Endothelial cell of umbilical vein (primary cell): ENCODE measurements around the gene CAMTA1. TPM values are rescaled to one million over a fixed set of nuclear protein-coding genes. Genes with fewer than 3 reads are reported as not detected.

Experiments
- BruUV-seq: library from RNA; stranded (reverse); fragments of 400-500 nt; replicated peaks from 2 replicates; lab custom pipeline; 2021; lab: Mats Ljungman, UMichigan
- CTCF ChIA-PET: fragments of 300-600, 350-600 bp; sonication (Branson Sonifier 250); formaldehyde crosslinking; loops from one replicate; lab custom pipeline; 2021; ENCODE audit warnings: antibody characterized with exemption, inconsistent platforms; lab: Charles Lee
- POLR2A ChIA-PET: fragments of 300-600, 350-600 bp; sonication (Branson Sonifier 250); formaldehyde crosslinking; loops from one replicate; lab custom pipeline; 2021; ENCODE audit warnings: antibody characterized with exemption, inconsistent platforms; lab: Charles Lee
- DNase-seq: peaks from one replicate; pipeline ENCODE4 v3.0.0-alpha.2; 2011; ENCODE audit warnings: low read depth, low spot score
- FAIRE-seq: peaks from 2 replicates; lab custom pipeline; 2011; peaks lifted over from hg19 to GRCh38; lab: Jason Lieb, UNC
- H2AFZ ChIP-seq: 2 replicates; pipeline ENCODE4 v1.6.0; 2012; ENCODE audit warnings: low read depth, low read length, control low read depth, inconsistent platforms
- H3K27ac ChIP-seq: 2 replicates; pipeline ENCODE4 v1.5.1; 2011; ENCODE audit warnings: low read depth, mild to moderate bottlenecking, control low read depth, low read length, moderate library complexity; ENCODE audit not compliant: insufficient read depth
- H3K27me3 ChIP-seq, 2 experiments: 2 replicates each; pipeline versions ENCODE4 v1.6.0 to v1.6.1; 2011; ENCODE audit warnings: low read length in 2 of 2, mixed read lengths in 1 of 2; ENCODE audit not compliant: control insufficient read depth in 2 of 2, insufficient read depth in 2 of 2
- H3K36me3 ChIP-seq, 2 experiments: 2 replicates in 1 of 2; 3 replicates in 1 of 2; pipeline ENCODE4 v1.5.1; 2011; ENCODE audit warnings: low read length in 2 of 2, mild to moderate bottlenecking in 1 of 2, moderate library complexity in 1 of 2; ENCODE audit not compliant: control insufficient read depth in 2 of 2, insufficient read depth in 2 of 2; ENCODE audit errors: extremely low read depth in 1 of 2
- H3K4me1 ChIP-seq: 3 replicates; pipeline ENCODE4 v1.5.1; 2011; ENCODE audit warnings: mild to moderate bottlenecking, low read length; ENCODE audit not compliant: control insufficient read depth, insufficient read depth; ENCODE audit errors: extremely low read depth
- H3K4me2 ChIP-seq: 2 replicates; pipeline ENCODE4 v1.6.1; 2011; ENCODE audit warnings: low read length, control low read depth, mixed read lengths; ENCODE audit not compliant: insufficient read depth
- H3K4me3 ChIP-seq, 3 experiments: fragments of 200-600 bp in 1 of 3; sonication (generic), shearing (Covaris generic) in 1 of 3; replicated peaks in 1 of 3; 2 replicates each; pipeline ENCODE4 v1.5.1; 2011 to 2016; ENCODE audit warnings: control low read depth in 3 of 3, low read length in 3 of 3, mild to moderate bottlenecking in 2 of 3, inconsistent platforms in 1 of 3, low read depth in 1 of 3, moderate library complexity in 1 of 3; ENCODE audit not compliant: insufficient read depth in 1 of 3
- H3K79me2 ChIP-seq: 2 replicates; pipeline ENCODE4 v1.6.0; 2012; ENCODE audit warnings: low read length, inconsistent platforms; ENCODE audit not compliant: control insufficient read depth, insufficient read depth
- H3K9ac ChIP-seq: replicated peaks from 2 replicates; pipeline ENCODE3; 2011; ENCODE audit warnings: low read length, control low read depth; ENCODE audit not compliant: insufficient read depth; ENCODE audit errors: extremely low read depth
- H3K9me1 ChIP-seq: replicated peaks from 3 replicates; pipeline ENCODE4 v1.6.0; 2011; ENCODE audit warnings: mild to moderate bottlenecking, low read length; ENCODE audit not compliant: control insufficient read depth, insufficient read depth; ENCODE audit errors: extremely low read depth
- H3K9me3 ChIP-seq: replicated peaks from 2 replicates; pipeline ENCODE4 v1.5.1; 2012; ENCODE audit warnings: low read length, inconsistent platforms; ENCODE audit not compliant: control insufficient read depth, insufficient read depth
- H4K20me1 ChIP-seq: replicated peaks from 2 replicates; pipeline ENCODE3; 2011; ENCODE audit warnings: mild to moderate bottlenecking, low read length; ENCODE audit not compliant: control insufficient read depth, insufficient read depth; ENCODE audit errors: extremely low read depth
- EZH2 ChIP-seq: IDR thresholded peaks from 2 replicates; pipeline ENCODE4 v1.6.1; 2012; ENCODE audit warnings: borderline replicate concordance, low read depth, mild to moderate bottlenecking, moderate library complexity, low read length, inconsistent platforms; ENCODE audit not compliant: severe bottlenecking
- GATA2 ChIP-seq: IDR thresholded peaks from 2 replicates; pipeline ENCODE4 v1.7.0; 2011; ENCODE audit warnings: low read depth, mild to moderate bottlenecking, moderate library complexity, mixed read lengths, low read length; ENCODE audit not compliant: insufficient read length, insufficient read depth
- JUN ChIP-seq: IDR thresholded peaks from 2 replicates; pipeline ENCODE4 v1.6.1; 2011; ENCODE audit warnings: borderline replicate concordance, low read depth; ENCODE audit not compliant: insufficient read length, insufficient read depth
- POLR2A ChIP-seq: IDR thresholded peaks from 2 replicates; pipeline ENCODE4 v1.6.1; 2012; ENCODE audit warnings: low read depth, mild to moderate bottlenecking, control low read depth, low read length
- dilution Hi-C: fragments of 300-500 bp; cut with MboI; formaldehyde crosslinking; loops from one replicate; pipeline ENCODE4 v1.15.0; 2019; ENCODE audit warnings: low sequenced_read_pairs; ENCODE audit not compliant: extremely low pct_ligation_motif_present
- intact Hi-C: fragments of 100-400 bp; cut with micrococcal nuclease; formaldehyde crosslinking; loops from one replicate; pipeline ENCODE4 v1.10.0; 2022
- polyA plus RNA-seq, 4 experiments: library from polyadenylated mRNA; depleted of rRNA in 3 of 4; stranded (reverse) in 3 of 4; unstranded in 1 of 4; fragments of >200 nt; gene quantifications; 2 replicates each; pipeline versions ENCODE4 v1.2.1 to v1.2.3, GENCODE V29; 2011 to 2012; ENCODE audit warnings: missing spikeins in 1 of 4
- total RNA-seq: library from RNA; stranded (reverse); gene quantifications from 2 replicates; pipeline ENCODE4 v1.2.3, GENCODE V29; 2021
- TF ChIP-seq, protein P1 (sequence below), 2 donors: IDR thresholded peaks; 1 replicate in 1 of 2; 2 replicates in 1 of 2; pipeline ENCODE4 v1.5.1; 2011; ENCODE audit warnings: low read length in 2 of 2, mild to moderate bottlenecking in 2 of 2, moderate library complexity in 2 of 2, control low read depth in 1 of 2, inconsistent platforms in 1 of 2, low read depth in 1 of 2; ENCODE audit not compliant: insufficient read depth in 1 of 2; ENCODE audit errors: extremely low read depth in 1 of 2

CAMTA1 gene
- total and polyA plus RNA-seq, 2 donors (not counting 3 experiments of a cell fraction or from before 2014, with no cell fraction given), result 50.8 to 92.7 TPM

DNA sequence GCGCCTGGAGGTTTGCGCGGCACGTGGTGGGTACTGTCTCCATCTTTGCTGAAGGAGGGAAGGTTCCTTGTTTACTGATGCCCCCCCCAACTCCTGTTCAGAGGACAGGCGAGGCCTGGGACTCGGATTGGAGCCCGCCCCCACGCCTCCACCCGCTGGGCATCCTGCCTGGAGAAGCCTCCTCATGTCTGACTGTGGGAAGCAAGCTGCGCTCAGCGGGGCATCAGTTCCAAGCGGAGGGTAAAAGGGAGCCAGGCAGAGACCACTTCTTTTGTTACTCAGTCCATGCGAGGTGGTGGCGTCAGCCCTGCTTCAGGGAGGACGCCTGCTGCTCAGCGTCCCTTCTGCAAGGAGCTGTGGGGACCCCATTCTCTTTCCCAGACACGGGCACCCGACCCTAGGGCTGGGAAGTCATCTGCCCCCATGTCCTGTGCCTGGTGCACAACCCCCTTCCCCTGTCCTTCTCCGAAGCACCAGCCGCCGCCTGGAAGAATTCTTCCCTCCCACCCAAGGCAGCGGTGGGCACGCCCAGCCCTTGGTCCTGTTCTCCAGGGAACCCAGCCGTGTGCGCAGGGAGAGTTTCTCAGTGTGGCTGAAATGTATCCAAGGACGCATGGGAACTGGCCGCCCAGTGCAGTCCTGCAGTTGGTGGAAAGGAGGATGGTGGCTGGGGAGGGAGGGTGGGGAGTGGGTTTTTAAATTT is 414.0 kb downstream of the CAMTA1 start:
- no peaks in the 10 kb centered on the region for H3K9me3 ChIP-seq
- no peaks in the 10 kb centered on the region for H3K36me3 ChIP-seq
- no peak for FAIRE-seq
- POLR2A ChIA-PET, result no interaction called here
- H3K27me3 ChIP-seq, result no peaks in the 10 kb centered on the region
- CTCF ChIA-PET, result interaction anchor here (0.6 kb wide), 1 partner anchor 488 kb away, joined by 3 read pairs; no protein-coding TSS in a partner anchor
- BruUV-seq, result no TSS peak
- no peak overlapping the region for H3K9ac ChIP-seq
- H4K20me1 ChIP-seq, result no peaks in the 10 kb centered on the region
- no peak for TF ChIP-seq JUN
- TF ChIP-seq EZH2, result no peak
- TF ChIP-seq POLR2A, result no peak
- intact Hi-C loops (no loop called here), dilution Hi-C loops (no loop called here)
- no peak overlapping the region for H3K4me3 ChIP-seq
- no peak overlapping the region for H3K27ac ChIP-seq
- no peak overlapping the region for H2AFZ ChIP-seq
- no peak overlapping the region for H3K4me2 ChIP-seq
- H3K79me2 ChIP-seq, result no peaks in the 10 kb centered on the region
- no peak for DNase-seq
- H3K9me1 ChIP-seq, result no peaks in the 10 kb centered on the region
- no peaks in the 10 kb centered on the region for H3K4me1 ChIP-seq

DNA sequence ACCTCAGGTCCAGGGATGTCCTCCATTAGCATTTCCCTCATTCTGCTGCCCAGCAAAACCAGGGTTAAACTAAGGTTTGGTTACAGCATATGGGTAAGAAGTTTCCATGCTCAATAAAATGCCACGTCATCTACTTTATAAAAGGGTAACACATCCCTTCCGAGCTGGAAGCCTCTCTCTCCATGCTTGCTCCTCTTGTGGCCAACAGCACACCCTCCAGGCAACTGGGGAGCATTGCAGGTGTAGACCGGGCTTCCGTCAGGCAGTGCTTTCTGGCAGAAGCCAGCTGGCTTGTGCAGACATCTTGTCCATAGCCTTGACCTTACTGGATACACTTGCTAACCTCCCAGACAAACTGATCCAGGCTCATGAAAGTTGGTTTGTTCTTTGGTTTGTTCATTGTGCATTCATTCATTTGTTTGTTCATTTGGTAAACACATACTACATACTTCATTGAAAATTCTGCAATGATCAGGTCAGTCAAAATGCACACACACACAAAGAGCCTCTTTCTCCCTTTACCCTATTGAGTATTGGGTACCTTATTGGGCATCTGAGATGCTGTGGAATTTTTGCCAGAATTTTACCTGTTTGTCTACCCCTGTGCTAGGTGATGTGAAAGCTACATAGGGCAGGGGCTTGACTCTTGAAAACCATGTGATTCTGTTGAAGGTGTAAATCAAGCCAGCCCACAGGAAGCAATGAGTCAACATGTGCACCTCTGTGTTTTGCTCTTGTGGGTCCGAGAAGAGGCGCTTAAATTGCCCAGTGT is 422.8 kb downstream of the CAMTA1 start:
- TF ChIP-seq, protein P1, sequence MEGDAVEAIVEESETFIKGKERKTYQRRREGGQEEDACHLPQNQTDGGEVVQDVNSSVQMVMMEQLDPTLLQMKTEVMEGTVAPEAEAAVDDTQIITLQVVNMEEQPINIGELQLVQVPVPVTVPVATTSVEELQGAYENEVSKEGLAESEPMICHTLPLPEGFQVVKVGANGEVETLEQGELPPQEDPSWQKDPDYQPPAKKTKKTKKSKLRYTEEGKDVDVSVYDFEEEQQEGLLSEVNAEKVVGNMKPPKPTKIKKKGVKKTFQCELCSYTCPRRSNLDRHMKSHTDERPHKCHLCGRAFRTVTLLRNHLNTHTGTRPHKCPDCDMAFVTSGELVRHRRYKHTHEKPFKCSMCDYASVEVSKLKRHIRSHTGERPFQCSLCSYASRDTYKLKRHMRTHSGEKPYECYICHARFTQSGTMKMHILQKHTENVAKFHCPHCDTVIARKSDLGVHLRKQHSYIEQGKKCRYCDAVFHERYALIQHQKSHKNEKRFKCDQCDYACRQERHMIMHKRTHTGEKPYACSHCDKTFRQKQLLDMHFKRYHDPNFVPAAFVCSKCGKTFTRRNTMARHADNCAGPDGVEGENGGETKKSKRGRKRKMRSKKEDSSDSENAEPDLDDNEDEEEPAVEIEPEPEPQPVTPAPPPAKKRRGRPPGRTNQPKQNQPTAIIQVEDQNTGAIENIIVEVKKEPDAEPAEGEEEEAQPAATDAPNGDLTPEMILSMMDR (IDR thresholded peaks at IDR 0.05; ENCODE audit: extremely low read depth in 1 of 2, insufficient read depth in 1 of 2, low read depth in 1 of 2, low read length in 2 of 2), result peak; percentile 62 to 72
- no peak for TF ChIP-seq GATA2
- Histone ChIP-seq H2AFZ (no peak overlapping the region), H3K4me3 (no peak overlapping the region), H3K4me2 (no peak overlapping the region), H3K9ac (no peak overlapping the region), H3K79me2 (no peaks in the 10 kb centered on the region), H3K27ac (no peak overlapping the region), H3K4me1 (no peaks in the 10 kb centered on the region), H3K27me3 (no peaks in the 10 kb centered on the region), H3K36me3 (no peaks in the 10 kb centered on the region), H3K9me1 (no peaks in the 10 kb centered on the region), H3K9me3 (no peaks in the 10 kb centered on the region), H4K20me1 (no peaks in the 10 kb centered on the region)
- ChIA-PET POLR2A (no interaction called here), CTCF (interaction anchor here (0.6 to 2.6 kb wide), 23 partner anchors 10 to 561 kb away, joined by 3 to 58 read pairs (median 4); partner anchors contain the start of genes CAMTA1 and DNAJC11)
- dilution Hi-C loops (no loop called here), intact Hi-C loops (loop anchor here (1.0 kb wide), 2 partner anchors 415 to 488 kb away; no protein-coding TSS in a partner anchor)
- DNase-seq (peak; percentile 59), FAIRE-seq (peak; percentile 63)
- BruUV-seq, result no TSS peak
